Right cardiac atrium (tissue), 5 donors: Measurements from ENCODE around the gene GLRX. TPM values are rescaled to one million over a fixed set of nuclear protein-coding genes. Genes with fewer than 3 reads are reported as not detected.
"Not testable (repeated sequence)": the region's sequence is repeated elsewhere in the genome, so short reads cannot be mapped to it uniquely, and the experiment has no call there.

Experiments used
- ATAC-seq, 2 donors: fragments of 200-7000 bp; cut with Tn5 transposase; one replicate each; pipeline versions ENCODE4 v1.8.0 to v1.9.1; 2020; ENCODE audit warnings: moderate library complexity in 2 of 2, mild to moderate bottlenecking in 1 of 2
- DNase-seq, 3 donors: peaks; one replicate each; pipeline ENCODE4 v3.0.0-alpha.2; 2020
- H3K27ac ChIP-seq: one replicate; pipeline ENCODE4 v1.5.1; 2013; ENCODE audit warnings: mild to moderate bottlenecking, low read length, control low read depth, moderate library complexity
- H3K27me3 ChIP-seq: one replicate; pipeline ENCODE4 v1.6.1; 2013; ENCODE audit not compliant: control insufficient read depth, insufficient read depth
- H3K4me1 ChIP-seq: one replicate; pipeline ENCODE4 v1.6.1; 2013; ENCODE audit warnings: low read length; ENCODE audit not compliant: control insufficient read depth, insufficient read depth
- H3K4me3 ChIP-seq: one replicate; pipeline ENCODE4 v1.5.1; 2013; ENCODE audit warnings: low read length, control low read depth
- H3K9me3 ChIP-seq: one replicate; pipeline ENCODE4 v1.6.1; 2013; ENCODE audit warnings: low read length; ENCODE audit not compliant: control insufficient read depth
- WGBS: extraction: QIAGEN DNeasy Blood & Tissue Kit; methylation state at CpG from one replicate; pipeline ENCODE4 v1.1.7; 2013; 5-methylcytosine and 5-hydroxymethylcytosine counted together
- intact Hi-C, 4 donors: fragments of 100-400 bp; cut with DNase I; formaldehyde crosslinking; loops; one replicate each; pipeline versions ENCODE4 v1.11.0 to v1.14.0; 2022 to 2023
- polyA plus RNA-seq: library from polyadenylated mRNA; stranded (reverse); fragments of 200-250 nt; gene quantifications from one replicate; pipeline ENCODE4 v1.2.3, GENCODE V29; 2013
- total RNA-seq, 4 donors: library from RNA; stranded (reverse); fragmentation: NEBNext Ultra II Directional; extraction: Animal tissue kit (Norgen Biotek cat#: 25700); gene quantifications; one replicate each; pipeline ENCODE4 v1.2.1, GENCODE V29; 2021
- donor health status: healthy with polysubstance abuse.
- donor health status: DM: no; HTN: yes; CAD: no.
- donor health status: DM: no; HTN: no; CAD: no.
- donor health status: DM: no; HTN: yes; CAD: no; lungs with severe emphysema.
- donor health status: DM: yes; HTN: yes; CAD: no.

GLRX gene
- total and polyA plus RNA-seq, 5 donors = 70.2 to 192 (median 83.0) TPM

DNA sequence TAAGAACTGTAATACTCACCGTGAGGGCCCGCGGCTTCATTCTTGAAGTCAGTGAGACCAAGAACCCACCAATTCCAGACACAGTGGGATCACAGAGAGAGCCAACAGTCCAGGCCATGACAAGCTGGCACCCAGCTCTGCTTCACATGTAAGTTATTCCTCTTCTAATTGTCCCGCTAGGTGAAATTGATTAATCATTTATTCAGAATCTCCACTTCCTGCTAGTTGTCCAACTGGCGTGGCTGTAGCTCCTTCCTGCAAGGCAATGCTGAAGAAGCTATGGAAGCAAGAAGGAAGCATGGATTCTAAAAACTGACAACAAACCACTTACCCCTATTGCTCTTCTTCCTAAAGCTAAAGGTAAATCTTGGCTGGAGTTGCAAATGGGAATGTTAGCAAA, 30.0 kb upstream of the GLRX start:
- intact Hi-C loops = loop anchor here in 1 of 4 donors (10.0 kb wide), 1 partner anchor 742 kb away; no protein-coding TSS in a partner anchor
- Histone ChIP-seq H3K4me1 (peaks cover 9% of the 10 kb centered on the region), H3K27me3 (no peaks in the 10 kb centered on the region), H3K9me3 (no peaks in the 10 kb centered on the region), H3K4me3 (no peak overlapping the region), H3K27ac (peak overlapping the region; percentile 66)
- no peak for ATAC-seq
- no peak for DNase-seq
- 97% methylated on average over 5 of the region's 5 CpGs for WGBS

DNA sequence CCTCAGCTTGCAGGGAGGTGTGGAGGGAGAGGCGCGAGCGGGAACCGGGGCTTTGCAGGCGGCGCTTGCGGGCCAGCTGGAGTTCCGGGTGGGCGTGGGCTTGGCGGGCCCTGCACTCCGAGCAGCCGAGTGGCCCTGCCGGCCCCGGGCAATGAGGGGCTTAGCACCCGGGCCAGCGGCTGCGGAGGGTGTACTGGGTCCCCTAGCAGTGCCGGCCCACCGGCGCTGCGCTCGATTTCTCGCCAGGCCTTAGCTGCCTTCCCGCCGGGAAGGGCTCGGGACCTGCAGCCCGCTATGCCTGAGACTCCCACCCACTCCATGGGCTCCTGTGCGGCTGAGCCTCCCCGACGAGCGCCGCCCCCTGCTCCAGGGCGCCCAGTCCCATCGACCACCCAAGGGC, 28.6 kb upstream of the GLRX start:
- 98% methylated on average over 34 of the region's 34 CpGs for WGBS
- intact Hi-C loops = loop anchor here in 1 of 4 donors (10.0 kb wide), 1 partner anchor 744 kb away; no protein-coding TSS in a partner anchor
- not testable (repeated sequence) for H3K27ac ChIP-seq, H3K4me1 ChIP-seq, ATAC-seq, H3K4me3 ChIP-seq, H3K9me3 ChIP-seq, H3K27me3 ChIP-seq
- DNase-seq = peak in 1 of 3 donors; percentile 41

DNA sequence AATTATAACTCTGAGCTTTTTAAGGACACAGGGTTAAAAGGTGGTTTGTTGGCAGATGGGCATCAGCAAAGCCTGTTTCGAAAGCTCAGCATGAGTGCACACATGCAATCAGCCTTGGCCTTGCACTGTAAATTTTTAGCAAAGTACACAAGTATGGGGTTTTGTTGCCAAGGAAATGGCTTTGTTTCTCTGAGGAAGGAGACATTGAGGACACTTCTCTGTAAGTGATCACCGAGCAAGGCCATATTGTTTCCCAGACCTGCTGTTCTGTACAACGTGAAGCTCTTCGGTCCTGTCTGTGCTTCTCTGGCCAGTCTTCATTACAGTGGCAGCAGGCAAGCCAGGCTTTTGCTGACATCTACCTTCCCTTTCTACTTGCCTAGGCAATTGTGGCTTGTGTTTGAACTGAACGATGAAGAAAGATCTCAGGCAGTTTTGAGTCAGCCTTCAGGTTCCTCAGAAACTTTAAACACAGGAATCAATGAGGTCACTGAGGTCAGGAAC, 27.9 kb upstream of the GLRX start:
- no peak overlapping the region for H3K4me3 ChIP-seq

DNA sequence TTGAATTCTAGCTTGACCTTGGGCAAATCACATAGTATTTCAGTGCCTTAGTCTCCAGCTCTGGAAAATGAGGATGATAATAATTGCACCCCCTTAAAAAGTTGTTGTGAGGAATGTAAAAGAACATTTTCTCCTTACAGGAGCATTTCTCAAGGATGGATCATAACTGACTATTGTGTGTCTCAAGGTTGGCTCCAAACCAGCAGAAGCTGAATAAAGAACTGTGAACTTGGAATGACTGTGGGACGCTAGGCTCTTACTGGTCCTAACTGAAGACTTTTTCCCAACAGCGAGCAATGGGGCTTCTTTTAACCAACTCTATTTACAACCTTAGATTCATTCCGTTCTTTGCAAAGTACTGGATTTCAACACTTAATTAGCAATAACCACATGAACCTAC, 26.2 kb upstream of the GLRX start:
- no peaks in the 10 kb centered on the region for H3K9me3 ChIP-seq
- no peak for DNase-seq
- no peak overlapping the region for H3K27ac ChIP-seq
- H3K4me3 ChIP-seq = no peak overlapping the region
- WGBS = 63% methylated on average over 3 of the region's 3 CpGs
- intact Hi-C loops = loop anchor here in 3 of 4 donors (5.0 kb wide), 4 partner anchors 66 to 206 kb away; partner anchors contain the start of gene RFESD (in 1 of the 3)
- H3K4me1 ChIP-seq = peaks cover 4% of the 10 kb centered on the region
- no peak for ATAC-seq
- no peaks in the 10 kb centered on the region for H3K27me3 ChIP-seq

More for the DNA sequence above, 27.9 kb upstream of the GLRX start:
- Histone ChIP-seq H3K27ac (peak overlapping the region; percentile 43), H3K9me3 (no peaks in the 10 kb centered on the region), H3K4me1 (peaks cover 5% of the 10 kb centered on the region), H3K27me3 (no peaks in the 10 kb centered on the region)
- no peak for DNase-seq
- 80% methylated on average over 5 of the region's 5 CpGs for WGBS
- ATAC-seq = no peak
- intact Hi-C loops = loop anchor here in 1 of 4 donors (10.0 kb wide), 1 partner anchor 744 kb away; no protein-coding TSS in a partner anchor

DNA sequence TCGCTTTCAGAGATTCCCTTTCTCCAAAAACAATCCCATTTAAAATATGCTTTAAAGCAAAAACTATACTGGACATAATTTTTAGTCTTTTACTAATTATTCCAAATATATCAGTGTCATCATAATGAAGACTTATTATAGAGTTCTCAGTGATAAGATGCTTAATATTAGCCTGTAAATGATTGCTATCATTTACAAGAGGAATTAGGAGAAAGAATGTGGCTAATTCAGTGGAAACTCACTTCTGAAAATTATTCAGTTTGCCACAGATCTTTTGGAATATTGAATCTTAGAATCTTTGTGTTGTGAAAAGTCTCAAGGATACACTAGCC, 24.7 kb upstream of the GLRX start:
- no peak for DNase-seq
- WGBS = 13% methylated on average over 1 of the region's 1 CpG
- intact Hi-C loops = loop anchor here (2.0 to 5.0 kb wide), 5 partner anchors 65 to 205 kb away; partner anchors contain the start of gene RFESD (in 1 of the 4)
- Histone ChIP-seq H3K9me3 (no peaks in the 10 kb centered on the region), H3K4me3 (no peak overlapping the region), H3K27me3 (no peaks in the 10 kb centered on the region), H3K4me1 (no peaks in the 10 kb centered on the region), H3K27ac (no peak overlapping the region)
- ATAC-seq = no peak

DNA sequence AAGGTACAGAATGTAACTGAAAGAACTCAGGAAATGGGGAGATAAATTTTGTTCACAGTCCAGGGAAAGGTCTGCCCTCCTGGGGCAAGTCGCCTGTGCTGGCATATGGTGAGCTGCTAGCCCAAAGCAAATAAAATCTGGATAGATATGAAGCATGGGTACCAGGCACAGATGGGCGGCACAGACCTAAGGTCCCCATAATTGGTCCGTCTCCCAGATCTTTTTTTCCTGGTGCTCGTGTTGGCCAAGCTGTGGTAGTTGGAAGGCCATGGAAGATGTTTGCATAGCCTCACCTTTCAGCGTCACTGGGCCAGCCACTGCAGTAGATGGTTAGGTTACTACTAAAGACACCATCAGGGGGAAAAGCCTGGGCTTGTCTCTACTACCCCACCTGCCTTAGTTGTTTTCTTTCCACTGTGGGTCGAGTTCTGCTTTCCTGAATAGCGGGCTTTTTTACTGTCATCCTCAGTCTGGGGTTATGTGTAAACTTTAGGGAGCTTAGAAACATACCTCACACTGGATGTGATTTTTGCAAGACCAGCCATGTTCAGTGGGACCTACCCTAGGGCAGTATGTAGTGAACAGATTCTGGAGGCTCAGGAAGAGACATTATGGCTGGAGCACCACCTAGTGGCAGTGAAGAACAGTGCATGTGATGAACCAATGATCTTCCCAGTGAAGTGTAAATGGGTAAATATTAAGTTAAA, 24.2 kb upstream of the GLRX start:
- Histone ChIP-seq H3K27ac (peak overlapping the region; percentile 22), H3K9me3 (no peaks in the 10 kb centered on the region), H3K4me1 (no peaks in the 10 kb centered on the region), H3K27me3 (no peaks in the 10 kb centered on the region), H3K4me3 (no peak overlapping the region)
- DNase-seq (peak in 2 of 3 donors; percentile 45 to 79), ATAC-seq (peak; percentile 74 to 76)
- intact Hi-C loops = loop anchor here (2.0 to 5.0 kb wide), 5 partner anchors 64 to 204 kb away; partner anchors contain the start of gene RFESD (in 1 of the 4)
- 74% methylated on average over 7 of the region's 7 CpGs for WGBS

DNA sequence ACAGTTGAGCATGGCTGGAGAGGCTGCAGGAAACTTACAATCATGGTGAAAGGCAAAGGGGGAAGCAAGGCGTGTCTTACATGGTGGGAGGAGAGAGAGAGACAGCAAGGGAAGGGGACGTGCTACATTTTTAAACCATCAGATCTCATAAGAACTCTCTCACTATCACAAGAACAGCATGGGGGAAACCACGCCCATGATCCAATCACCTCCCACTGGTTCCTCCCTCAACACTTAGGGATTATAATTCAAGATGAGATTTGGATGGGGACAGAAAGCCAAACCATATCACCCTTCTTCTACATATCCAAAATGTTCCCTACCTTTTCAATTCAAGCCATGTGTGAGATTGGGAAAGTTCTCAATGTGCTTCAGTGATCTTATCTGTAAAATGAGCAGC, 22.9 kb upstream of the GLRX start:
- intact Hi-C loops = loop anchor here in 3 of 4 donors (2.0 to 5.0 kb wide), 5 partner anchors 63 to 203 kb away; partner anchors contain the start of gene RFESD (in 1 of the 3)
- Histone ChIP-seq H3K27me3 (no peaks in the 10 kb centered on the region), H3K4me3 (no peak overlapping the region), H3K27ac (no peak overlapping the region), H3K9me3 (no peaks in the 10 kb centered on the region), H3K4me1 (no peaks in the 10 kb centered on the region)
- no peak for ATAC-seq
- DNase-seq = no peak
- WGBS = 56% methylated on average over 3 of the region's 3 CpGs

DNA sequence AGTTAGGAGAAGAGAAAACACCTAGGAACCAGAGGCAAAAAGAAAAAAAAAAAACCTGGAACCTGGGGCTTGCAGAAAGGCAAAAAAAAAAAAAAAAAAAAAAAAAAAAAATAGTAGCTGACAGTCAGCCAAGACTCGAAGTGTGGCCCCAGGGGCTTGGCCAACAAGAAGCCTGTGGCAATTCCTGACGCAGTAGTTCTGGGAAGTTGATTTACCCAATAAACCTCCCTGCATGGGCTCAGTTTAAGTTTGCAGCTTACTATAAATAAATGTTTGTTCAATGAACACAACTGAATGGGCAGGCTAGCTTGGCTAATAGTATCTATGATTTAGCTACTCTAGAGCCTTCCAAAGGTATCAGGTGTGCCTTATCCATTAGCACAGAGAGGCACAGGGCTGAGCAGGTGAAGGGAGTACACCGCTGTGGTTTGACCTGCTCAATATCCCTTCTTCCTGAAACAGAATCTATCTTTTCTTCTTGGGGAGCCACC, 21.3 kb upstream of the GLRX start:
- intact Hi-C loops = loop anchor here in 2 of 4 donors (2.0 to 5.0 kb wide), 2 partner anchors 63 to 196 kb away; partner anchors contain the start of gene RFESD (in 1 of the 2)
- WGBS = 41% methylated on average over 3 of the region's 3 CpGs
- ATAC-seq = peak; percentile 41 to 47
- Histone ChIP-seq H3K27me3 (no peaks in the 10 kb centered on the region), H3K9me3 (no peaks in the 10 kb centered on the region), H3K4me3 (no peak overlapping the region), H3K4me1 (no peaks in the 10 kb centered on the region), H3K27ac (no peak overlapping the region)
- peak in 2 of 3 donors; percentile 49 to 71 for DNase-seq

DNA sequence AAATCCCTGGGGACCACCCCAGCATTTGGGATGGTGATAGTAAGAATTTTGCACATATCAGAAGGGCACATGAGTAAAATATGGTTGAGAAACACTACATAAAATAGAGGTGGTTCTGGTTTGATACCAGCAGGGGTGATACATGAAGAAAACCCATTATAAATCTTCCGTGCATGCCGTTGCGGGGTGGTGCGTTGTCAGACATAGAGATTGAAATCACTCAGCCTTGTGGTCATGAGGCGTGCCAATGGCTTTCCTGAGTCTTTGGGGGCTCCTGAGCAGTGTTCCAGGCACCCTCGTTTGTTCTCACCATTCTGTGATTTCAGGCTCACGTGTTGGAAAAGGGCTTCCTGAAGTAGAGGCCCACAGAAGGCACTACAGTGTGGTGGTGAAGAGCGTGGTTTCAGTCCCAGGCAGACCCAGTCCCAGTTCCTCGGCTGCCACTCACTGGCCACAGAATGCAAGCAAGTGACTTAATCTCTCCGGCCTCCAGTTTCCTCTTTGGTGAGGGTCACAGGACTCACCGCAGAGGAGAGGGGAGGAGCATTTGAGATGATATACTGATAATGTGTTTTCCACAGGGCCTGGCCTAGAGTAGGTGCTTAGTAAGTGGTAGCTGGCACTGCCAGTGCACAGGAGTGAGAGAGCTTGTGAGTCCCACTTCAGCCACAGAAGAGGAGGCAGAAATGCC, 20.5 kb upstream of the GLRX start:
- peak overlapping the region; percentile 76 for H3K27ac ChIP-seq
- intact Hi-C loops = loop anchor here in 1 of 4 donors (5.0 kb wide), 1 partner anchor 196 kb away; the partner anchor contains the start of gene RFESD
- WGBS = 58% methylated on average over 11 of the region's 11 CpGs

DNA sequence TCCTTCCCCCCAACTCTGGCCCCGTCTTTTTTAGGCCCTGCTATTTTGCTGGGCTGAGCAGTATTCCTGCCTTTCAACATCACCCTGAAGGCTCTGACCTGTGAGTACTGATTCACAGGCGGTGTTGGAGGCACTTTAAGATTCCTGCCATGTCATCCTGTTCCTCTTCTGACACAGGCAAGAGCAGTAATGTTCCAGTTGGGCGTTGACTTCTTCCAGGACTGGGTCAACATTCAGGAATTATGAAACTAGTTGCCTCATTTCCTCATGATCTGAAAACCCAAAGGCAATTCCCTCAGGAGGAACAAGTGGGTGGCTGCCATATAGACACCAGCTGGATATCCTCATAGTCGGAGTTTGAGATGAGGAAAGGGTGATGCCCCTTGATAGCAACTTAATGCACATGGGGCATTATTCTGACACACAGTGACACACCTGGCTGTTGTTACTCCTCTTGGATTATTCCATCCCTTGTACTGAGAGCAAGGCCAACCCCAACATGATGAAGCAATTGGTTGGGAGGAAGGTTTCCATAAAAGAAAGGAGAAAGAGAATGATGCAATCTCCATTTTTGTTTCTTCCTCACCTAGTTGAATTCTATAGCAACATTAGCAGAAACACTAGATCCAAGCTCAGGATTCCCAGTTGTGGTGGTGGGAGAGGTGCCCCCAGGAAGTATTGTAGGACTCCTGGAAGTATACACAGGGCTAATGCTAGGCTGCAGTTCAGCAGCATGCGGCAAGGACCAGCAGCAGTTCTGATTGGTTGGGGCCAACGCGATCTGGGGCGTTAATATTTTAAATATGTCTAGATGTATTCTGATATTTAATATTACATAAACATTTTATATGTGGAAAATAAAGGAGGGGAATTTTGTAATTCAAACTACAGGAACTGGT, 19.6 kb upstream of the GLRX start:
- no peaks in the 10 kb centered on the region for H3K27me3 ChIP-seq
- H3K4me3 ChIP-seq = no peak overlapping the region
- 73% methylated on average over 8 of the region's 8 CpGs for WGBS
- ATAC-seq (peak; percentile 83 to 89), DNase-seq (peak in 2 of 3 donors; percentile 67 to 75)
- H3K9me3 ChIP-seq = no peaks in the 10 kb centered on the region
- H3K27ac ChIP-seq = peak overlapping the region; percentile 33
- H3K4me1 ChIP-seq = no peaks in the 10 kb centered on the region
- intact Hi-C loops = loop anchor here in 1 of 4 donors (5.0 kb wide), 1 partner anchor 195 kb away; the partner anchor contains the start of gene RFESD

More for the DNA sequence above, 20.5 kb upstream of the GLRX start:
- DNase-seq (peak; percentile 67 to 82 (median 78)), ATAC-seq (peak; percentile 64 to 71)
- no peaks in the 10 kb centered on the region for H3K4me1 ChIP-seq
- no peak overlapping the region for H3K4me3 ChIP-seq
- no peaks in the 10 kb centered on the region for H3K27me3 ChIP-seq
- H3K9me3 ChIP-seq = no peaks in the 10 kb centered on the region
